GM19372 (cell line): Measurements from ENCODE around the gene PLBD1.

Source experiments
- ATAC-seq: cut with Tn5 transposase; IDR thresholded peaks from one replicate; pipeline ENCODE4 v1.9.1; 2021; ENCODE audit warnings: mild to moderate bottlenecking, low read depth, moderate library complexity; ENCODE audit not compliant: unreplicated experiment

Gene PLBD1, protein sequence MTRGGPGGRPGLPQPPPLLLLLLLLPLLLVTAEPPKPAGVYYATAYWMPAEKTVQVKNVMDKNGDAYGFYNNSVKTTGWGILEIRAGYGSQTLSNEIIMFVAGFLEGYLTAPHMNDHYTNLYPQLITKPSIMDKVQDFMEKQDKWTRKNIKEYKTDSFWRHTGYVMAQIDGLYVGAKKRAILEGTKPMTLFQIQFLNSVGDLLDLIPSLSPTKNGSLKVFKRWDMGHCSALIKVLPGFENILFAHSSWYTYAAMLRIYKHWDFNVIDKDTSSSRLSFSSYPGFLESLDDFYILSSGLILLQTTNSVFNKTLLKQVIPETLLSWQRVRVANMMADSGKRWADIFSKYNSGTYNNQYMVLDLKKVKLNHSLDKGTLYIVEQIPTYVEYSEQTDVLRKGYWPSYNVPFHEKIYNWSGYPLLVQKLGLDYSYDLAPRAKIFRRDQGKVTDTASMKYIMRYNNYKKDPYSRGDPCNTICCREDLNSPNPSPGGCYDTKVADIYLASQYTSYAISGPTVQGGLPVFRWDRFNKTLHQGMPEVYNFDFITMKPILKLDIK

DNA sequence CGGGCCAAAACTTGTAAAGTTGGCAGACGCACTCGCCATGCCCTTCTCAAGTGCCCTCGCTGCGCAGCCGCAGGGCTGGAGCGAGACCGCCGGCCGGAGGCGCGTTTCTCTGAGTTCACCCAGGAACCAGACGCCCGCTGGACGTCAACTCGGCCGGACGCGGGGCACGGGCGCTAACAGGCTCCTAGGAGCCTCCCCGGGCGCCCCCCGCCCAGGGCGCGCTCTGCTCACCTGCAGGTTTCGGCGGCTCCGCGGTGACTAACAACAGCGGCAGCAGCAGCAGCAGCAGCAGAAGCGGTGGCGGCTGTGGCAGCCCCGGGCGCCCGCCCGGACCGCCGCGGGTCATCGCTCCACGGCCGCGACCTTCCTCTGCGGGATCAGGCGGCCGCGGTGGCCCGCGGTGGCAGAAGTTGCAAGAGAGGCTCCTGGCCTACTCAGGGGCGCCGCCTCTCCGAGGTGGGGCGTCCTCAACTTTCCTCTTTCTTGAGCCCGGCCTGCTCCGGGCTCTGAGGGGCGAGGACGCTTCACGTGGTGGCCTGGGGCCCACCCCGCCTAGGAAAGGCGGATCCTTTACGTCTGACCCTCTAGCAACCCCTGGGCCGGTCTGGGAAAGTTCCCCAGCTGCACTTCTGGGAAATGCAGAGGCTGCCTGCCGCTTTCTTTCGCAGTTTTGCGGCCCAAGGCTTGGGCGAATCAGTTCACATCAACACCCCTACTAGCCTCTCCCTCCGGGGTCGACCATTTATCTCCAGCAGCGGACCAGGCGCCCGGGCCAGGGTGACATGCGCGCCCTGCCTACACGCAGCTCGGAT lies at the start of gene PLBD1:
TSS of gene PLBD1 (minus strand) at position 533 of the 812 bp plus-strand sequence. CDS start at position 346, 187 bp downstream.
- peak; percentile 63 for ATAC-seq

GRCh38 chr12:14614704-14615121 lies 47.0 kb upstream of the PLBD1 start:
- peak; percentile 52 for ATAC-seq

- peak; percentile 94 for ATAC-seq
Measured at GRCh38 chr12:14613718-14614117, 46.0 kb upstream of the PLBD1 start.

GRCh38 chr12:14612898-14613445 lies 45.3 kb upstream of the PLBD1 start:
- ATAC-seq: no peak

DNA sequence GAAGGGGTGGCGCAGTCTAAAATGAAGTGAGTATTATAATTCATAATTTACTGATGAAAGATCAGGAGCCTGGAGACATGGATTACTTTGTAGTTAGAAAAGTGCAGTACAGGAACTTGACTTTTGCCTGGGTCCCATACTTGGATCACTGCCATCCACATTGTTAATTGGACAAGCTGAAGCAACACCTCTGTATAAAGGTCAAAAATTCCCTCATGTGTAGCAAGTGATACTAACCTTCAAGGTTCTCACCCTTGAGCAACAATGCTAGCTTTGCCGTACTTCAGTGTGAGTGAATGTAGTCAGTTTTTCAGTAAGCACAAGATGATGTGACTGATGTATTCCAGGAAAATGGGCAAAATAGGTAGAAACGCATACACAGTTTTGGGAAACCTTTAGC lies 44.6 kb upstream of the PLBD1 start:
- ATAC-seq: no peak

- no peak for ATAC-seq
Measured at GRCh38 chr12:14611640-14612203, 44.0 kb upstream of the PLBD1 start.

DNA sequence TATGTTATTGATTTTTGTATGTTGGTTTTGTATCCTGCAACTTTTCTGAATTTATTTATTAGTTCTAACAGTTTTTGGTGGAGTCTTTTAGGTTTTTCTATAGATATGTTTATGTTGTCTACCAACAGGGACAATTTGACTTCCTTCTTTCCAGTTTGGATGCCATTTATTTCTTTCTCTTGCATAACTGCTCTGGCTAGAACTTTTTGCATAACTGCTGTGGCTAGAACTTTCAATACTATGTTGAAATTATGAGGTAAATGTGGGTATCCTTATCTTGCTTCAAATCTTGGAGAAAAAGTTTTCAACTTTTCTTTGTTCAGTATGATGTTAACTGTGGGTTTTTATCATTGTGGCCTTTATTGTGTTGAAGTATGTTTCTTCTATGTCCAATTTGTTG lies 39.9 kb upstream of the PLBD1 start:
- ATAC-seq: no peak

DNA sequence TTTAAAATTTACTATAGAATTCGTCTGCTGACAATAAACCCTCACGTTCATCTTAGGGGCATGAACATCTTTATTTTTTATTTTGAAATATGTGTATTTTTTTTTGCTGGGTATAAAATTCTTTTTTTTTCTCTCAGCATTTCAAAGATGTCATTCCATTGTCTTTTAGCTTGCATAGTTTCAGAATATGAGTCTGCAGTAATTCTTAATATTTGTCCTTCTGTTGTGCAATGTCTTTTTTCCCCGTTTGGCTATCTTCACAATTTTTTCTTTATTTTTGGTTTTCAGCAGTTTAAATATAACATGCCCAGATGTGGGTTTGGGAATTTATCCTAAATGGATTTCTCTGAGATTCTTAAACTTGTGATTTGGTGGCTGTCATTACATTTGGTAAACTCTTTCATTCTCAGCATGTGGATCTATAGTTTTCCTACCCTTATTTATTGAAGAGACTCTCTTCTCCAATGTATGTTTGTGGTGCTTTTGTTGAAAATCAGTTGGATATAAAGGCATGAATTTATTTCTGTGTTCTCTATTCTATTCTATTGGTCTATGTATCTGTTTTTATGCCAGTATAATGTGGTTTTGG lies 37.8 kb upstream of the PLBD1 start:
- ATAC-seq: no peak

GRCh38 chr12:14601692-14602478 lies 34.2 kb upstream of the PLBD1 start:
- no peak for ATAC-seq

DNA sequence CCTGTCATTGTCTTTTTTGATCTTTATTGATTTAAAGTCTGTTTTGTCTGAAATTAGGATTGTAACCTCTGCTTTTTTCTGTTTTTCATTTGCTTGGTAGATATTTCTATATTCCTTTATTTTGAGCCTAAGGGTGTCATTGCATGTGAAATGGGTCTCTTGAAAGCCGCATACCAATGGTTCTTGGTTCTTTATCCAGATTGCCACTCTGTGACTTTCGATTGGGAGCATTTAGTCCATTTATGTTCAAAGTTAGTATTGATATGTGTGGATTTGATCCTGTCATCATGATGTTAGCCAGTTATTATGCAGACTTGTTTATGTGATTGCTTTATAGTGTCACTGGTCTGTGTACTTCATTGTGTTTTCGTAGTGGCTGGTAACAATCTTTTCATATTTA lies 29.8 kb upstream of the PLBD1 start:
- ATAC-seq: no peak

- no peak for ATAC-seq
Measured at GRCh38 chr12:14591719-14592118, 24.0 kb upstream of the PLBD1 start.

GRCh38 chr12:14589169-14590004 lies 21.7 kb upstream of the PLBD1 start:
- no peak for ATAC-seq

GRCh38 chr12:14588571-14588970 lies 20.9 kb upstream of the PLBD1 start:
- ATAC-seq: no peak

DNA sequence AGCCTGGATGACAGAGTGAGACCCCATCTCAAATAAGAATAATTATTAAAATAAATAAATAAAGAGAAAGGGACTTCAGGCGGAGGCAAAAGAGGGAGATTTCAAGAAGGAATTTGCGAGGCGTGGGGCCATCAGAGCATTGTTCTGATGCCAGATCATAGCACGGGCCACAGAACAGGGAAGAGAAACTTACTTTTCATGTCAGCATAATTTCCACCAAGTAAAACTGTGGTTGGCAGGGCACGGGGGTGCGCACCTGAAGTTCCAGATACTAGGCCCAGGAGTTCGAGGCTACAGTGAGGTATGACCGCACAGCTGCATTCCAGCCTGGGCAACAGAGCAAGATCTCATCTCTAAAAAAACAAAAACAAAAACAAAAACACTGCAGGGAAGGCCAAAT lies 11.0 kb upstream of the PLBD1 start:
- ATAC-seq: no peak

GRCh38 chr12:14577344-14577743 lies 9.7 kb upstream of the PLBD1 start:
- ATAC-seq: peak; percentile 68

- ATAC-seq: no peak
Measured at GRCh38 chr12:14576896-14577295, 9.2 kb upstream of the PLBD1 start.

GRCh38 chr12:14575585-14575984 lies 7.9 kb upstream of the PLBD1 start:
- ATAC-seq: no peak

- no peak for ATAC-seq
Measured at GRCh38 chr12:14573118-14573517, 5.4 kb upstream of the PLBD1 start.

GRCh38 chr12:14572401-14572800 lies 4.7 kb upstream of the PLBD1 start:
- no peak for ATAC-seq
